ENCODE data around the gene MIA.
A peak's percentile ranks its signal among the peaks of the same experiment; 100 is the strongest.

The MIA gene

DNA sequence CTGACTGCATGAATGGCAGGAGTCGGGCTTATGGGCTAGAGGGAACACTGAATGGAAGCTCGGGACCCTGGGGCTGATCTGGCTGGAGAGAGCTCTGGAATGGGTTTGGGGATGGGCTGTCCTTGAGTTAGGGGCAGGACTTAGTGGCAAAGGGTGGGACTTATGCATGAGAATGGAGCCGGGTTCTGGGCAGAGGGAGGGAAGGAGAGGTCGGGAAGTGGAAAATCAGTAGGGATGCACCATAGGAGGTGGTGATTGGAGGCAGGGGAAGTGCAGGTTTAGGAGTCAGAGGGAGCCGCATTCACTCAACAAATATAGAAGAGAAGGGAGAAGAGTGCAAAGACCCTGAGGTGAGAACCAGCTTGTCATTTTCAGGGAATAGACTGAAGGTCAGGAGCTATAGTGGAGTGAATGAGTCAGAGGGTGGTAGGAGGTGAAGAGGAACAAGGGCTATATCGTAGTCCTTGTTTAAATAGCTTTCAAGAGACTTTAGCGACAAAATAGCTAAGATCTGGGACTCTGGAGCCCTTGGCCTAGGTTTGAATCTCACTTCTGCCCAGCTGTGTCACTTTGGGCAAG lies 3.5 kb downstream of the MIA start (continued):
- TF ChIP-seq PRDM2 (tag by site-specific recombination; IDR thresholded peaks at IDR 0.05; ENCODE audit: borderline replicate concordance): no peak
- no peak for TF ChIP-seq ZNF530 (tag by site-specific recombination; IDR thresholded peaks at IDR 0.05; ENCODE audit: low read depth)
- TF ChIP-seq ZNF48 (tag by site-specific recombination; IDR thresholded peaks at IDR 0.05): no peak
- no peak for TF ChIP-seq PRDM6 (tag by site-specific recombination; IDR thresholded peaks at IDR 0.05)
- no peak for TF ChIP-seq ZNF645 (tag by site-specific recombination; IDR thresholded peaks at IDR 0.05)
- no peak for TF ChIP-seq ZNF302 (tag by site-specific recombination; IDR thresholded peaks at IDR 0.05; ENCODE audit: low read depth)
- TF ChIP-seq, protein P1, sequence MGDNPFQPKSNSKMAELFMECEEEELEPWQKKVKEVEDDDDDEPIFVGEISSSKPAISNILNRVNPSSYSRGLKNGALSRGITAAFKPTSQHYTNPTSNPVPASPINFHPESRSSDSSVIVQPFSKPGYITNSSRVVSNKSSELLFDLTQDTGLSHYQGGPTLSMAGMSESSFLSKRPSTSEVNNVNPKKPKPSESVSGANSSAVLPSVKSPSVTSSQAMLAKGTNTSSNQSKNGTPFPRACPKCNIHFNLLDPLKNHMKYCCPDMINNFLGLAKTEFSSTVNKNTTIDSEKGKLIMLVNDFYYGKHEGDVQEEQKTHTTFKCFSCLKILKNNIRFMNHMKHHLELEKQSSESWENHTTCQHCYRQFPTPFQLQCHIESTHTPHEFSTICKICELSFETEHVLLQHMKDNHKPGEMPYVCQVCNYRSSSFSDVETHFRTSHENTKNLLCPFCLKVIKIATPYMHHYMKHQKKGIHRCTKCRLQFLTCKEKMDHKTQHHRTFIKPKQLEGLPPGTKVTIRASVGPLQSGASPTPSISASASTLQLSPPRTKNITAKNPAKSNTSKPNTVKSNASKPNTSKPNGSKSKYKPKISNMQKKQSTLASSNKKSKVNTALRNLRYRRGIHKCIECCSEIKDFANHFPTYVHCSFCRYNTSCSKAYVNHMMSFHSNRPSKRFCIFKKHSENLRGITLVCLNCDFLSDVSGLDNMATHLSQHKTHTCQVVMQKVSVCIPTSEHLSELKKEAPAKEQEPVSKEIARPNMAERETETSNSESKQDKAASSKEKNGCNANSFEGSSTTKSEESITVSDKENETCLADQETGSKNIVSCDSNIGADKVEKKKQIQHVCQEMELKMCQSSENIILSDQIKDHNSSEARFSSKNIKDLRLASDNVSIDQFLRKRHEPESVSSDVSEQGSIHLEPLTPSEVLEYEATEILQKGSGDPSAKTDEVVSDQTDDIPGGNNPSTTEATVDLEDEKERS (tag by site-specific recombination; IDR thresholded peaks at IDR 0.05): no peak
- no peak for TF ChIP-seq ZNF324 (tag by site-specific recombination; IDR thresholded peaks at IDR 0.05)
- TF ChIP-seq ZNF521 (tag by site-specific recombination; IDR thresholded peaks at IDR 0.05): no peak
- no peak for TF ChIP-seq ZNF155 (tag by site-specific recombination; IDR thresholded peaks at IDR 0.05)
- TF ChIP-seq ZNF555 (tag by site-specific recombination; conservative IDR thresholded peaks at IDR 0.05): no peak
- TF ChIP-seq ZNF19 (tag by site-specific recombination; IDR thresholded peaks at IDR 0.05; ENCODE audit: low read depth): no peak
- TF ChIP-seq ZNF529 (tag by site-specific recombination; IDR thresholded peaks at IDR 0.05; ENCODE audit: insufficient replicate concordance): no peak
- 0 out of 2 replicates have a peak, but pooled peaks have one; percentile 14 for TF ChIP-seq ZNF792 (tag by site-specific recombination; IDR thresholded peaks at IDR 0.05)
- no peak for TF ChIP-seq KLF9 (tag by site-specific recombination; IDR thresholded peaks at IDR 0.05; ENCODE audit: low read depth)
- no peak for TF ChIP-seq ZBTB26 (tag by site-specific recombination; optimal IDR thresholded peaks at IDR 0.05)
- TF ChIP-seq BCL11B (tag by site-specific recombination; IDR thresholded peaks at IDR 0.05; ENCODE audit: low read depth): no peak
- TF ChIP-seq YY1 (tag by site-specific recombination; IDR thresholded peaks at IDR 0.05): no peak
- TF ChIP-seq ZNF292 (tag by site-specific recombination; IDR thresholded peaks at IDR 0.05; ENCODE audit: borderline replicate concordance, low read depth): no peak
- TF ChIP-seq ZNF146 (tag by site-specific recombination; IDR thresholded peaks at IDR 0.05): no peak
- TF ChIP-seq ZNF514 (tag by site-specific recombination; IDR thresholded peaks at IDR 0.05): no peak
- peak; percentile 94 for TF ChIP-seq ZNF600 (tag by site-specific recombination; IDR thresholded peaks at IDR 0.05)
- TF ChIP-seq ZNF274 (IDR thresholded peaks at IDR 0.05; ENCODE audit: low read length): no peak
- TF ChIP-seq ZNF274 (tag by site-specific recombination; IDR thresholded peaks at IDR 0.05; ENCODE audit: borderline replicate concordance): no peak
- no peak for TF ChIP-seq ZNF211 (tag by site-specific recombination; IDR thresholded peaks at IDR 0.05; ENCODE audit: low read depth)
